ENCODE results near the gene ANO4.
A peak's percentile ranks its signal among the peaks of the same experiment; 100 is the strongest.
"Not testable (repeated sequence)": the region's sequence is repeated elsewhere in the genome, so short reads cannot be mapped to it uniquely, and the experiment has no call there.

ANO4 gene

GRCh38 chr12:100989509-100989908, 194.9 kb downstream of the ANO4 start:
- not testable (repeated sequence) for DNase-seq (ENCODE audit: low read depth in 2 of 2)

- DNase-seq (ENCODE audit: low read depth in 2 of 2): no peak
Observed at GRCh38 chr12:100991102-100991501, 196.5 kb downstream of the ANO4 start.

DNA sequence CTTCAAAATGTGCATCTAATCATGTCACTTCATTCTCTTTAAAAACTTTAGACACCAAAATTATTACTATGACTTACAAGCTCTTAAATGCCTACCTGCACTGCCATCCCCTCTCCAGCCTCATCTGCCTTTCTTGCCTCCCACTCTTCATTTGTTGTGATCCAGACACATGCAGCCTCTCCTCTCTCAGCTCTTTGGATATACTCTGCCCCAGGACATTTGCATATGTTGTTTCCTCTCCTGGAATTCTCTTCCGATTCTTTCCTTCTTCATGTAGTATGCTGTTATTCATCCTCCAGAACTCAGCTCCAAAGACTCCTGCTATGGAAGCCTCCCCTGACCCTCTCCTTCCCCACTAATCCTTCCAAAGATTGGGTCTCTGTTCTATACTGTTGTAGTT, 197.6 kb downstream of the ANO4 start:
- DNase-seq (ENCODE audit: low read depth in 2 of 2): no peak

DNA sequence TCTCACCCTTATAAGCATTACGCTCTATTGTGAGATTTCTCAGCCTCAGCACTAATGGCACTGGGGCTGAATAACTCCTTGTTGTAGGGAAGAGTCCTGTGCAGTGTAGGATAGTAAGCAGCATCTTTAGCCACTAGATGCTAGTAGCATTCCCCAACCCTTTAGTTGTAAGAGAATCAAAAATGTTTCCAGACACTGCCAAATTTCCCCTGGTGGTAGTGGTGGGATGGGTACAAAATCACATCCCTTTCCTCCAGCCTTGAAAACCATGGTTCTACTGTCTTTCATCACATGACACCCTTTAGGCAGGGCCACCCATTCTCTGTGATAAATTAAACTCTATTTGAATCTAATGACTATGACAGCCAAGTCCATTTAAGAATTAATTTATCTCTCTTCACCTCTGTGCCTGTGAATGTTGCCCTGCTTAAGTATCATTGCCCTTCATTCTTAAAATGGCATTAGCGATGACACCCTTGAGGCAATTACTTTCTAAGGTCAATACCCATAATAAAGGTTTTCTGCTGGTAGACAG, 199.4 kb downstream of the ANO4 start:
- DNase-seq (ENCODE audit: low read depth in 2 of 2): no peak

- no peak for DNase-seq (ENCODE audit: low read depth in 2 of 2)
Observed at GRCh38 chr12:100995201-100995600, 200.6 kb downstream of the ANO4 start.

DNA sequence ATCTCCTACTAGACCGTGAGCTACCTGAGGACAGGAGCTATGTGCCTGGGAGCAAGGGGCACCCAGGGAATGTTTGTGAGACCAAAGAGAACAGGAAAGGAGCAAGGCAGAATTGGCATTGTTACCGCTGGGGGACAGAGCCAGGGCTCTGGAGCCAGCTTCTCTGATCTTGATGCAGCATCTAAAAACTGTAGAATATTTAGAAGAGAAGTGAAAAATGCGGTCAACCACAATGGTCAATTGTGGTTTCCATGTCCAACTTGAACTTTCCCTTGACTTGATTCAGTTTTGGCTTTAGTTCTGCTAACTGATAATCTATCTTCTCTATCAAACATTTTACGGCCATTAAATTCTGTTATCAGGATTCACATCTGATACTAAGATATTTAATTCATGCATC, 201.2 kb downstream of the ANO4 start:
- no peak for DNase-seq (ENCODE audit: low read depth in 2 of 2)

DNA sequence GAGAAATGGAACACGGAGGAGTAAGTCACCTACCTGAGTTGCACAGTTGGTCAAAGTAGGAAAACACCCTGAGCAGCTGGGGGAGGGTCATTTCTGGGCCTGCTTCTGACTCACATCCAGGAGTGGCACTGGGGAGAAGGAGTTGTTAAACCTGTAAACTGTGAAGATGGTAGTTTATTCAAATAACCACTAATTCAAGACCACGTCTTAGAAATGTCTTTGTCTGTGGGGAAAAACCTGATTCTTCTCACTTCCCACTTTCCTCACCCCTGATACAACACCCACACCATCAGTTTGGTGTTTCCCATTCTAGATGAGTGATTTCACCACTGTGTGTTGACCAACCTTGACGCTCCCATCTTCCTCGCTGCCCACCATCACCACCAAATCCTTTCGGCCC, 207.1 kb downstream of the ANO4 start:
- DNase-seq (ENCODE audit: low read depth in 2 of 2): no peak

DNA sequence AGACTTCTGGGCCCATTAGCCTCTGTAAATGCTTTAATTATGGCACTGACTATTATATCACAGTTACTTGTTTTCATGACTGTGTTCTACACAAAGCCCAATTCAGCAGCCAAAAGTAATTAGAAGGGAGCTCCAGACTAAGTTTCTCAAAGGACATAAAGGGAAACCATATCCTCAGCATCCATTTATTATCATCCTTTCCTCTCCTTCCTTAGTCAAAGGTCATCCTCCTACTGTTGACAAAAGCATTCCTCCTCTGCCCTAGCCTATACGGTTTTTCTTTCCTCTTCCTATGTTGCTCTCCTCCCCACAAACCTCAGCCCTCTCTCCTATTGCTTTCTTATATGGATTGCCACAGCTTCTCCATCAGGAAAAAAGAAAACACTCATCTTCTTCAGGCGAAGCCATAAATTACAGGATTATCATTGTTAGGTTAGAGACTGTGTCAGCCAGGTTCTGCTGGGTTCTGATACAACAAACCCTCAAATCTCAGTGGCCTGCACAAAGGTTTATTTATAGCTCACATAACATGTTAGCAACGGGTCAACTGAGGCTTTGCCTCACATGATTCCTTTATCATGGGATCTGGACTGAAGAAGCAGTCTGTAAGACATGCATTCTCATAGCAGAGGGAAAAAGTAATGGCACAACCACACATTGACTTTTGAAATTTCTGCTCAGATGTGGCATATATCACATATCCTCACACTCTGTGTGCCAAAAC, 208.3 kb downstream of the ANO4 start:
- no peak for DNase-seq (ENCODE audit: low read depth in 2 of 2)

DNA sequence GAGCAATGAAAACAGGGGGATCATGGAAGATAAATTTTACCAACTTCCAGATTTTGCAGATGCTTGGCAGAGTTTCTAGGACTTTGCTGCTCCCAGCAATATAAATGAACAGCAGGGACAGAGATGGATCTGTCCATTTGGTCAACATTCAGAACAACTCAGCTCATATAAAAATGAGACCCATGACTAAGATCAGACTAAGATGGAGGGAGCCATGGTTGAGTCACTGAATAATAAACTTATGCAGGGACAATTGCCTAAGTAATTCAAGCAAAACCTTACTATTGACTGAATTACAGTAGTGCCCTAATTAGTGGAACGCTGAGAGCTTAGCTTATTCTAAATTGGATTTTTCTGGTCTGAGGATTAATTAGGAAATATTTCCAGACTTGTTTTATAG, 210.3 kb downstream of the ANO4 start:
- no peak for DNase-seq (ENCODE audit: low read depth in 2 of 2)

- no peak for DNase-seq (ENCODE audit: low read depth in 2 of 2)
Observed at GRCh38 chr12:101009274-101009673, 214.7 kb downstream of the ANO4 start.

GRCh38 chr12:101010896-101011295, 216.3 kb downstream of the ANO4 start:
- no peak for DNase-seq (ENCODE audit: low read depth in 2 of 2)

GRCh38 chr12:101013993-101014392, 219.4 kb downstream of the ANO4 start:
- no peak for DNase-seq (ENCODE audit: low read depth in 2 of 2)

- no peak for DNase-seq (ENCODE audit: low read depth in 2 of 2)
Observed at GRCh38 chr12:101015044-101015443, 220.5 kb downstream of the ANO4 start.

DNA sequence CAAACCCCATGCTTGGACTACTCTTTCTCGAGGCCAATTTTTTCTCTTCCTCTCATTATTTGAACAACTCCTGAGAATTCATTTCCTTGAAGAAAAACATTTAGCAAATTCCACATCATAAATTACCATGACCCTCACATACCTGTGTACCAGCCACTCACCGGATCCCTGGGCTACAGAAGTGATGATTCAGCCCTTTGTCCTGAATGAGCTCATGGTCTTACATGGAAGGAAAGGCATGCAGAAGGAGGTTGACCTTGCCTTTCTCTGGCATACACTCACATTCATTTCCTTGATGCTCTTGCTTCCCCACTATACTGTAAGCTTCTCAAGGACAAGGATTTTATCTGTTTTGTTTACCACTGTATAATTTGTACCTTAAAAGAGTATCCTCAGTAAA, 224.0 kb downstream of the ANO4 start:
- DNase-seq (ENCODE audit: low read depth in 2 of 2): no peak

DNA sequence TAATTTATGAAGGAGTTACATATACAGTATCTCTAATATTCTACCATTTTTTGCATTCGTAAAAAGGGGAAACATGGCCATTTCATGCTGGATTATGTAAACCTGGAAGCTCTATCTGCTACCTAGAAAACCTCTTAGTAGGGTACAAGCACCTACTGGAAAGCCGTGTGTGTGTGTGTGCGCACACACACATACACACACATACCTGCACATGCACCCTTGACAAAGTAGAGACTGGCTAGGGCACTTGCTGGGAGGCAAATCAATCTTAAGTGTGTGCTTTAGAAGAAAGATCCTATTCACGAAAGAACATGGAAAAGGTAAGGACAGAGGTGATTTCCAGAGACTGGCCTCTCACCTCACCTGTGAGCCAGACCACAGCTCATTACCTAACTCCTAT, 224.6 kb downstream of the ANO4 start:
- no peak for DNase-seq (ENCODE audit: low read depth in 2 of 2)

GRCh38 chr12:101019667-101020066, 225.1 kb downstream of the ANO4 start:
- DNase-seq (ENCODE audit: low read depth in 2 of 2): no peak

- no peak for DNase-seq (ENCODE audit: low read depth in 2 of 2)
Observed at GRCh38 chr12:101021442-101021841, 226.9 kb downstream of the ANO4 start.

GRCh38 chr12:101021911-101022388, 227.4 kb downstream of the ANO4 start:
- DNase-seq (ENCODE audit: low read depth in 2 of 2): no peak

- no peak for DNase-seq (ENCODE audit: low read depth in 2 of 2)
Observed at GRCh38 chr12:101027200-101027599, 232.6 kb downstream of the ANO4 start.

GRCh38 chr12:101027816-101028215, 233.2 kb downstream of the ANO4 start:
- no peak for DNase-seq (ENCODE audit: low read depth in 2 of 2)

DNA sequence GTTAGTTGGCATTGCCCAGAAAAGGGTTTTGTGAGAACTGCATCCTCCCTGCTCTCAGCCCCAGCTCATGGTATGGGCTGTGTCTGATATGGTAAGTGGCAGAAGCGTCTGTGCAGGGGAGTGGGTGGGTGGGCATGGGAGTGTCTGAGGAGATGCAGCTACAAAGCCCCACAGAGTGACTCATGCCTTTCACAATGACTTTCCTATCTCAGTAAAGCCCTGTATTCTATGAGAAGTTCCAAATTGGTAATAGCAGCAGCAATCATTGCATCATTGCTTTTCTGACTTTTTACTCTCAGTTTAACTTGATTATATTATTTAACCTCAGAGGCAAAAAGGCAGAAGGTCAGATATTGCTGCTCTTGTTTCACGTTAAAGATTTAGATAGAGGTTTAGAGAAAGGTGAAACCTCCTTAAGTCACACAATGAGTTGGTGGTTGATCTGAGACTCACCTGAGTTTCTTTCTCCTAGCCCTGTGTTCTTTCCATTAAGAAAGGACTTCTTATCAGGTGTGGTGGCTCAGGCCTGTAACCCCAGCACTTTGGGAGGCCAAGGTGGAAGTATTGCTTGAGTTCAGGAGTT, 243.8 kb downstream of the ANO4 start:
- DNase-seq (ENCODE audit: low read depth in 2 of 2): peak in 1 of 2 donors; percentile 0

DNA sequence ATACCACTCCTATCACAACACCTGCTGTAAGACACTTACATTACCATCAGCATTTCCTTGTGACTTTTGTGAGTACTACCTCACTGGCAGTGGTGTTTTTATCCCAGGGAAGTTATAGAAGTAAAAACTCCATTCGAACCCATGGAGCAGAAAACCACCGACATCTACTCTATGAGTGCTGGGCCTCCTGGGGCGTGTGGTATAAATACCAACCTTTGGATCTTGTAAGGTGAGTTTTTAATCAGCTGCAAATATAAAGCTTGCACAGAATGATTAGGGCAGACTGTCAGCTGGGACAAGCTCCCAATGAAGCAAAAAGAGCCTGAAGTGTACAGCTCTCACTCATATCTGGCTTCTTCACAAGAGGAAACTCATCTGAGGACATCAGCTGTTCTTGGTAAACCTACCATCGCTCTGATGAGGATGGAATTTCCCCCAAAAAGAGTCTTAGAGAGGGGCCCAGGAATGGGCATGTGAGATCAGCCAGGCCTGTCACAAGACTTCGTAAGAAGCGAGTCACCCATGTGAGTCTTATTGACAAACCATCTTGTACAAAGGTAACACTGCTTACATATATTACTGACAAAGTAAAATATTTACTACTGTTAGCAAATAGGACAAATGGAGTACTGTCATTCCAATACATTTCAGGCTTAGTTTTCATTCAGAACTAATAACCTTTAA, 245.4 kb downstream of the ANO4 start:
- DNase-seq (ENCODE audit: low read depth in 2 of 2): no peak

- DNase-seq (ENCODE audit: low read depth in 2 of 2): no peak
Observed at GRCh38 chr12:101040936-101041335, 246.4 kb downstream of the ANO4 start.

All from stimulated activated CD4-positive, alpha-beta T cell treated with anti-CD3 and anti-CD28 coated beads, Interleukin-15, amount 100 ng/mL, for 48 hours (primary cell).